ENCODE results near the gene TOM1L2.

Gene TOM1L2

DNA sequence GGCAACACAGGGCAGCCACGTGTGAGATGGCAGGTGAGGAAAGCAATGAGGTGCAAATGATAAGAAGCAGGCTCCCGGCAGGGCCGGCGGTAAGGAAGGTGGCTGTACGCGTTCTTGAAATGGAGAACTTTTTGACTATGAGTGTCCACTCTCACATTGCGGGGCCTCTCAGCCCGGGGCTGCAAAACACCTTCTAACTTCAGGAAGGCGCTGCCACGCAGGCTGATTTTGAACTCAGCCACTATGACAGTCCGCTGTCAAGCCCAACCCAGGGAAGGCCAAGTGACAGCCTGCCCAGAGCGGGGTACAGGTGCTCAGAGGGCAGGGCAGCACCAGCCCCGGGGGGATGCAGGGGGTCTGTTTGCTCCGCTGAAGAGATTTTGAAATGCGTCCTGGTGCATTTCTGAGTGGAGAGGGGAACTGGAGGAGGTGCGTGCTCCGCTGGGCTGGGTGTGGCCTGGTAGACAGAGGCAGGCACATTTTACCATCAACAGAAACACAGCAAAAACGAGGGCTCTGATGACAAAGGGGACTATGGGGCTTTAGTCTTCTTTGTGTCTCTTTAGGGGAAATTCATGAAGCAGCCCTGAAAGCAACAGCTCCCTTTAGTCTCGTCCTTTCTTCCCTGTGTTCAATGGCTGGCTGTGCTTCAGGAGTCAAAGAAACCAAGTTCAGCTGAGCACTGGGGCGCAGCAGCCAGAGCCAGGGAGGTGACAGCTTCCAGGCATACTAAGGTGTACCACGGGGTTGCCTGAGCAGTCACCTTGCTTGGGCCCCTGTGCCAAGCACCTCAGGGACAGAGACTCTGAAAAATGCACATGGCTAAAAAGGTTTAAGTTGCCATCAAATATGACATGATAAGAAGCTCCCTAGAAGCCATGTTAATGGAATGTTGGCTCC is 120.8 kb downstream of the TOM1L2 start:
- in situ Hi-C loops (cut with MboI; ENCODE audit: low sequenced_read_pairs) = no loop called here

DNA sequence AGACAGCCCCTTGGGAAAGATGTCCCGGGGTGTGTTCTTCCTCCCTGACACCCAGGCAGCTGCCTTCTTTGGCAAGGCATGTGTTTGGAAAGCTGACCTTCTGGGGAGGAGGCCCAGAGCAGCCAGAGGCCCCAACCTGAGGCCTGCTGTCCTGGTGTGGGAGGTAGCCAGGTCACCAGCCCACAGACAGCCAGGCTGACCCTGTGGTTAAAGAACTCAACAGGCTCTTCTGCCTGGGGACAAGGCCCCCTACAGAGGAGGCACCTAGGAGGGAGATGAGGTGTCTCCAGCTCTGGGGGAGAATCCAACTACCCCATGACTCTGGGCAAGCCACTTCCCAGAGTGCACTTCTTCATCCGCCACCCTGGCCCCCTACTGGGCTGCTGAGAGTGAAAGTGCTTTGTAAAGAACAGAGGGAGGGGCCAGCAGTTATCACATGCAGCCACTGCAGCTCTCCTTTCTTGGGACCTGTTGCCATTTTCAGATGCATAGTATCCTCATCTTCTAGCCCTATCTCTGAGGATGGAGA is 122.3 kb downstream of the TOM1L2 start:
- in situ Hi-C loops (cut with MboI; ENCODE audit: low sequenced_read_pairs) = no loop called here

DNA sequence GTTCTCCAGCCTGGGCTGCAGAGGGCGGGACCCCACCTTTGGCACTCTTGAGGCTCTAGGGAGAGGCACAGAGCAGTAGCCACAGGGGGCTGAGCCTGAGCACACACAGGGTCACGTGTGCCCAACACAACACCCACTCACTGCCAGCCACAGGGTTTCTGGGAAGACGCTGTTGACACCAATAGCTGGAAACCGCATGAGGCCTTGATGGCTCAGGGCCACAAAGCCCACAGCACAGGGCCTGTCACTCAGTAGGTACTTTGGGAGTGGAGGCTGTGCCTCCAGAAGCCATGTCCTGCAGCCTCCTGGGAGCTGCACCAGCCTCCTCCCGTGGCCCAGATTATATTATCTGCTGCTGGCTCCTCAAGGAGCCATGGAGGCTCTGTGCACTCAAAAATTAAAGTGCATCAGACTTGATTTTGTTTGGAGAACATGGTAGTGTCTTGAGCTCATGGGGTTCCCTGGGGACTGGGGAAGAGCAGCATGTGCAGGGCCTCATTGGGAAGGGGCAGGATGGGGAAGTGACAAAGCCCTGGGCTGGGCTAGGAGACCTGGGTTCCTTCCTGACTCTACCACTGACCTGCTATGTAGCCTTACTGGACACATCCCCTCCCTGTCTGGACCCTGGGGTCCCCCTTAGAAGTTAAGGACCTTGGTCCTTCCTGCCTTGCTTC is 122.9 kb downstream of the TOM1L2 start:
- in situ Hi-C loops (cut with MboI; ENCODE audit: low sequenced_read_pairs) = no loop called here

DNA sequence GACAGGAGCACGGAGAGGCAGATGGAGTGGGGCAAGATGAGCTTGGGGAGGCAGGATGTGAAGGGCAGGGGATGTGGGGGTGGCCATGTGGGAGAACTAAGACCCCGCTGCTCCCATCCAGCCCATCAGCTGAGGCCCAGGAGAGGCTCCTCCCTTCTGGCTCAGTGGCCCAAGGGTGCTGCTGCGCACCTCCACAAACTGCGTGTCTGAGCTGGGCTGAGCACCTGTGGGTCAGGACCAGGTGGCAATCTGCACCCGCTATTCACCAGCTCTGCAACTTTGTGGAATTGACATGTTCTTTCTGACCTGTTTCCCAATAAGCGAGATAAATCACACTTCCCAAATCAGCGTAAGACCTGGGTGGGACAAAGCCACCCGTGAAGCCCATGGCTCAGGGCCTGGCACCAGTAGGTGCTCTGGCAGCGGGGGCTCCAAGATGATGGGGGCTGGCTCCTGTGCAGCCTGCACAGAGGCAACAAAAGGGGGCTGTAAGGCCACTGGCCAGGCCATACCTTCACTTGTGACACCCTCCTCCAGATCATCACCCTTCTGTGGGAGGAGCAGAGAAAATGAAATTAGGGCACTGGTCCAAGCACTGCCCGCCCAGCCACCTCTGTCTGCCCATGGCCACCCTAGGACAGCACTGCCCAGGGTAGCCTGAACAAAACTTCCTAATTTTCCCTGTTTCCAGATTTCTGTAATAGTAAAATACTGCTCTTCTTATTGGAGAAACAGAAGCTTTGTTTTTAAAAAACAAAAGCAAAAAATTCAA is 123.7 kb downstream of the TOM1L2 start:
- in situ Hi-C loops (cut with MboI; ENCODE audit: low sequenced_read_pairs) = no loop called here

DNA sequence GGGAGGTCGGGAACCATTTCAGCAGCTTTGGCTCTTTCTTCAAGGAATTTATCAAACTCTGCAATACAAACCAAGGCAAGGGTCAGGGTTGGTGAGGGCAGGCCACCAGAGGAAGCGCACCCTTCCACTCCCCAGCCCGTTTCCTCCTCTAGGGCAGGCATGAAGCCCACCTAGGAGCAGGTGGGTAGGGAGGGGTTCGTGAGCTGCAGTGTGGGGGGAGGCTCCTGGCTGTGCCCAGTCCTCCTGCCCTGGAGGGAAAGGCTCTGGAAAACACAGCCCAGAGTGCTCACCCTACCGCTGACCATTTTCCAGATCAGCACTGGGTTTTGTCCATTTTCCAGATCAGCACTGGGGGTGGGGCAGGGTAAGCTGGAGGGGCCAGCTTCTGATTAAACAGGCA is 124.5 kb downstream of the TOM1L2 start:
- in situ Hi-C loops (cut with MboI; ENCODE audit: low sequenced_read_pairs) = no loop called here

DNA sequence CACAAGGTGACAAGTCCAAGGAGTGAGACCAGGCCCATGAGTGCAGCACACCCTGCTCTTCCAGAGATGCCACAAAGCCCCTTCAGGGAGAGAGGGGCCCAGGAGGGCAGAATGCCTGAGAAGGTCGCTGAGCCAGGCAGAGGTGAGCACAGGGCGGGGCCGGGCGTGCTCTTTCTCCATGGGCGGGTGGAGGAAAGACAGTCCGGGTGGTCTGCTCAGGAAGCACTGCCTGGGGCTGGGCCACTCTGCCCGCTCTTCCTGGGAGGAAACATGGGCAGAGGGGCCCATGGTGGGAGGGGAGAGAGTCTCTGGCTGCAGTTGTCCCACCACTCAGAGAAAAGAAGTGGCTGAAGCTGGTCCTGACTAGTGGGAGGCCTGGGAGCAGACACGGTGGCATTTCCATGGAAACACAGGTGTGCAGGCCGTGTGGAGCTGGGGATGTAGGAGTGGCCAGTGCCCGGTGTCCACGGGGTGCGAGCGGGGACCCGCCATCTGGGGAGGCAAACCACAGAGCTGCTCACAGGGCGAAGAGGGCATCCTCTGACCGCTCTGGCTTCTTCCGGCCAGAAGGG is 125.0 kb downstream of the TOM1L2 start:
- in situ Hi-C loops (cut with MboI; ENCODE audit: low sequenced_read_pairs) = no loop called here

DNA sequence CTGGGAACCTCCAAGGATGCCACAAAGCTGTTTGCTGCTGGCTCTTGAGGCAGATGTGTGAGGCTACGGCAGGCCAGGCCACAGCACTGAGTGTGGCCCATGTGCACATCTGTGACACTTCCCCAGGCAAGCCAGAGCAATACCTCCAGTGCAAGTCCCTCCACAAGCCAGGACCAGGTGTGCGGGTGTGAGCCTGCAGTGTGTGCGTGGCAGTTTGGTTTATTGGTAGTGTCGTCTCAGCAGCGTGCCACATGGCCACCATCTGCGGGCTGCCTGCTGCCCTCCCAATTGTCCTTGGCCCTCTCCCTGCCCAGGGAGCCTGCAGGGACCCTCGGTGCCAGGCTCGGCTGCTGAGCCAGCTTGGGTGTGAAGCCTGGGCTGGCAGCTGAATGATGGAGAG is 125.6 kb downstream of the TOM1L2 start:
- in situ Hi-C loops (cut with MboI; ENCODE audit: low sequenced_read_pairs) = no loop called here

DNA sequence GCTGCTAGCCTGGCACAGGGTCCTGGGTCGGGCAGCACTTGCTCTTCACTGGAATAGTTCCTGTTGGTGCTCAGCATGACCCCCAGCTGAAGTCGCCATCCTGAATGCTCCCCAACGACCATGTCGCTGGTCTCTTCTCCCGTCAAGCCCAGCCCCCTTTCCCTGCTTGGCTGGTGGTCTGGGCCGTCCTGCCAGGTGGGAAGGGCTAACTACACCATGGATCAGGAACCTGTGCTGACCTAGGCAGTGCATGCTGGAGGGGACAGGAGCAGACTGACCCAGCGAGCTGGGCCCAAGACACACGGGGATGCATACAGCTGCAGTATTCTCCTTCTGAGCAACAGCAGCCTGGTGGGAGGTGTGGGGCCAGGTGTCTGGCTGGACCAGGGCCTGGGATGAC is 126.2 kb downstream of the TOM1L2 start:
- in situ Hi-C loops (cut with MboI; ENCODE audit: low sequenced_read_pairs) = no loop called here

DNA sequence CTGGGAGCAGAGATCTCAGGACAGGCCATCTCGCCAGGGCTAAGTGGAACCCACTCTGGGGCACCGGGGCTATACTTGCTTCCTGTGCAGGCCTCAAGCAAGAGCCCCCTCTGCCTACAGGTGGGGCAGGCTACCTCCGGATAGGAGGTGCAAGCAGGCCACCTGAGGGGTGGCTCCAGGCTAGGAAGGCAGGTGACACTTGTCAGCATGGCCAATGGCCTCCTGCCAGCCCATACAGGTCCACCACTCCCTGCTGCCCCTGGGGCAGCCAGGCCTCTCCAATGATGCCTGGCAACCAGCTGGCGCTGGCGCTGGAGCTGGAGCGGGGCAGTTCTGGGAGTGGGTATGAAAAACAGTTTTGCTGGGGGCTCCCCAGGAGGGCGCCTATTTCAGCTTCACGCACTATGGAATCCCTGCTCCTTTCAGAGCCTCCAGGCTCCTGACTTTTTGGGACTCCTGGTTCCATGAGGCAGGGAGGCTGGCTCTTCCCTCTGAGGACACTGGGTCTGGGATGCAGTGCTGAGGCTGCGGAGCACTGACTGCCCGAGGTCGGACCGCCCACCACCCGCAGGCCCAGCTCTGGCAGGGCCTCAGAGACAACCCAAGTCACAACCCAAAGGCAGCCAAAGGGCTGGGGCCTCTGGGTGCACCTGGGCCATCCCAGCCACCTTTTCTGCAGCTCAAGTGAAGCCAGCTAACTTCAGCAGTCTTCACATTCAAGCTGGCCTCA is 127.0 kb downstream of the TOM1L2 start:
- in situ Hi-C loops (cut with MboI; ENCODE audit: low sequenced_read_pairs) = no loop called here

DNA sequence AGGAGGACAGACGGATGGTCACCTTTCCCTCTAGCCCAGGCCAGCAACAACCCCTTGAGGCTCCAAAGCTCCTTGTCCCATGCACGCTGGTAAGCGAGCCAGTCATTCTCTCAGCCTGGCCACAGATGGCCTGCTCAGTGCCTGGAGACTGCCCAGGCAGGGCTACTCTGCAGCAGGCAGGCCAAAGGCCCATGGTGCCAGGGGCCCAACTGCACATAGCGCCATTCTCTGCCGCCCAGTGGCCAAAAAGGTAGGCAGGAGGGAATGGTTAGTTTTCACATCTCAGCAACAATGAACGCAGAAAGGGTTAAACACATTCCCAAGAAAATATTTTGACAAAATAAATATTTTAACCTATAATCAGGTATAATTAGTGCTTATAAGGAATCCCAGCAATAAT is 127.7 kb downstream of the TOM1L2 start:
- in situ Hi-C loops (cut with MboI; ENCODE audit: low sequenced_read_pairs) = no loop called here

DNA sequence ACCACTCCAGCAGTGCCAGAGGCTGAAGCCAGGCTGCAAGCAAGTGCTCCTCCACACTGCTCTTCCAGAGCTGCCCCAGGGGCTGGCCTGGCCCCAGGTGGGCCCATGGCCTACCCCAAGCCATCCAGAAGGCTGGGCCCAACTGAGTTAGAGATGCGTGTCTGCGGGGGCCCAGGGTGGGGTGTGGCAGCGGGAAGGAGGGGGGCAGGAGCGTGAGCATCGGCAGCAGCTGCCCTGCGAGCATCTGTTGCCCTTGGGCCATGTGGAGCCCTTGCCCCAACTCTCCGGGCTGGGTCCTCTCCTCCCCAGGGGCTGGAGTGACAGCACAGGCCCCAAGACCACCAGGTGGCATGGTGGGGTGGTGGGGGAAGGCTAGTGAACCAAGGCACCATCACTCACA is 128.1 kb downstream of the TOM1L2 start:
- in situ Hi-C loops (cut with MboI; ENCODE audit: low sequenced_read_pairs) = no loop called here

DNA sequence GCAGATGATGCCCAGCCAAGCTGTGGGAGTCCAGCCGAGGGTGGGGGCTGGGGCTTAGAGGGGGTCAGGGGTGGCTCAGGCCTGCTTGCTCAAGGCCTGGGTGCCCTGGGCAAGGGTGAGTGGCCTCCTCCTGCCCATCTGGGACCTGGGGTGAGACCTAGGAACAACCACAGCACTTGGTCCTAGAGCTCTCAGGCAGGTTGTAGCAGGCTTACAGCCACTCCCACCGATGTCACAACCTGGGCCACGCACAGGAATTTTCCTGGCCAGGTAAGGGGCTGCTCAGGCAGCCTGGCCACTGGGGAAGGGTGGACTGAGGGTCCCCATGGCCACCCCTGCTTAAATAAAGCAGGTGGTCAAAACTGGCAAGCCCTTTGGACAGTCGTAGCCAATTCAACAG is 129.1 kb downstream of the TOM1L2 start:
- in situ Hi-C loops (cut with MboI; ENCODE audit: low sequenced_read_pairs) = no loop called here

DNA sequence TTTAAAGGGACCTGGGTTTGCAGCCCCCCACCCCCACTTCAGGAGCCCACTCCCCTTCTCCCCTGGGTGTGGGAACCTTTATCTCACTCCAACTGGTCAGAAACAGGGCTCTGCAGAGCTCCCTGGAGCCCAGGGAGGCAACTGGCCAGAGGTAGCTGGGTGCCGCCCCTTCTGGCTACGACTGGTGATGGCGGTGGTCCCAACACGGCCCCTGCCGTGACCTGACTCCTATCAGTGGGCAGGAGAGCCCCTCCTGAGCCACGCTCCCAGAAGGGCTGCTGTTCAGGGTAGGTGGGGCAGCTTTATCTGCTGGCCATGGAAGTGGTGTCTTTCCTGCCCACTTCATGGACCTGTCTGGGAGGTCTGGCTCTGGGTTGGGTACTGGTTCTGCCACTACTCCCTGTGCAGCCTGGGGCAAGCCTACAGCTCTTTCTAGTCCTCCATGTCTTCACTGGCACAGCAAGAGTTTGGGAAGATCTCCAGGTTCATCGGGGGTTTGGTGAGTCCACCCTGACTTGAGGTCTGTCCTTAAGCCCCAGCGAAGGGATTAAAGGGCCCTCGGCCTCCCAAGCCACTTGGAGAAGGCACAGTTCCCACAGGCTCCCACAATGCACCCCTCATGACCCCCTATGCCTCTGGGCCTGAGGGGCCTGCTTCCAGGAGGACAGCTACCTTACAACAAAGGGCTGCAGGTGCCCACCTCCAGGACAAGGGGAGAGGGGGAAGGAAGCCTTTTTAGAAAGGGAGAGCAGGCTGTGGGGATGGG is 129.9 kb downstream of the TOM1L2 start:
- in situ Hi-C loops (cut with MboI; ENCODE audit: low sequenced_read_pairs) = no loop called here

DNA sequence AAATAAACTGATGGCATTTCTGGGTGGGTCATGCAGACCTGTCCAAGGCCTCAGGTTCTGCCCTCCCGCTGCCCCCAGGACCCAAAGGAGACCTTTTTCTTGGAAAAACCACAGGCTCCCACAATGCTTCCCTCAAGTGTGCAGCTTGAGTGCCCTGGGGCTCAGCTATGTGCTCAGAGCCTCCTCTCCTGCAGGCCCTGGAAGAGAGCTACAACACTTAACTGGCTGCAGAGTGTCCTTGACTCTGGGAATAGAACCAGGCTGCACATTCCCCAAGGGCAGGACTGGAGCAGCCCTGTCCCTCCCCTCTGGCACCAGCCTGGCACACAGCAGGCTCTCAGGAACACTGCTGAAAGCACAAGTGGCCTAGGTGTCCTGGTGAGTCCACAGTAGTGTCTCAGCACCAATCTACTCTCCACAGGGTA is 130.6 kb downstream of the TOM1L2 start:
- in situ Hi-C loops (cut with MboI; ENCODE audit: low sequenced_read_pairs) = no loop called here

DNA sequence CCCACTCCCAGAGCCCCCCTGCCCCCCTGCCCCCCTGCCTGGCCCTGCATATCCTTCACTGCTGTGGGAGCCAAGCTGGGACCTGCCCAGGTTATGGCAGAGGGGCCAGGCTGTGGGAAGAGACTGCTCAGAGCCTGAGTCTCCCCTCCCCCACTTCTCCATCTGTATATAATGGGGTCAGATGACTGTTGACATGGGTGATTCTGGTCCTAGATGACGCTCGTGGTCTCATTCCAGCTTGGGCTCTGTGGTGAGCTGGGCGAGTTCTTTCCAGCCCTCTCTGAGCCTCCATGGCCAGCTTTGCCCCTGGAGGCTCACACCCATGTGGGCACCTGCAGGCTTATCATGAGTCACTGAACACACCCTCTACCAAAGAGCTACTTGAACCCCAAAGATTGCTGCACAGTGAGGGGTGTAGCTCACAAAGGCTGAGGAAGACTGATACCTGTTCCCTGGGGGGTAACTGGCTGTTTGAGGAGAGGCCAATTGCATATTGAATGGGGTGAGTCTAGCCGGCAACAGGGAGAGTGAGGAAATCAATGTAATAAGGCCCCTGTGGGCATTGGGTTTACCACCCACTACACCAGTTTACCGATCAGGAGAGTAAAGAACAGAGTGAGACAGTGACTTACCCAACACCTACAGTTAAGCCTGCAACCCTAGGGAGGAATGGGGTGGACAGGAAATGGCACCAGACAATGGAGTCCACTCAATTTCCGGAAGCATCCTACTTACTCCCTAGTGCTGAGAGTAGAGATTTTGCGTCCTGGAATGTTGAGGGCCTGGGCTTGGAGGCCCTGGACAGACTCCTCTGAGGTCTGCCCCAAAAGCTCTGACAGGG is 131.2 kb downstream of the TOM1L2 start:
- in situ Hi-C loops (cut with MboI; ENCODE audit: low sequenced_read_pairs) = no loop called here

DNA sequence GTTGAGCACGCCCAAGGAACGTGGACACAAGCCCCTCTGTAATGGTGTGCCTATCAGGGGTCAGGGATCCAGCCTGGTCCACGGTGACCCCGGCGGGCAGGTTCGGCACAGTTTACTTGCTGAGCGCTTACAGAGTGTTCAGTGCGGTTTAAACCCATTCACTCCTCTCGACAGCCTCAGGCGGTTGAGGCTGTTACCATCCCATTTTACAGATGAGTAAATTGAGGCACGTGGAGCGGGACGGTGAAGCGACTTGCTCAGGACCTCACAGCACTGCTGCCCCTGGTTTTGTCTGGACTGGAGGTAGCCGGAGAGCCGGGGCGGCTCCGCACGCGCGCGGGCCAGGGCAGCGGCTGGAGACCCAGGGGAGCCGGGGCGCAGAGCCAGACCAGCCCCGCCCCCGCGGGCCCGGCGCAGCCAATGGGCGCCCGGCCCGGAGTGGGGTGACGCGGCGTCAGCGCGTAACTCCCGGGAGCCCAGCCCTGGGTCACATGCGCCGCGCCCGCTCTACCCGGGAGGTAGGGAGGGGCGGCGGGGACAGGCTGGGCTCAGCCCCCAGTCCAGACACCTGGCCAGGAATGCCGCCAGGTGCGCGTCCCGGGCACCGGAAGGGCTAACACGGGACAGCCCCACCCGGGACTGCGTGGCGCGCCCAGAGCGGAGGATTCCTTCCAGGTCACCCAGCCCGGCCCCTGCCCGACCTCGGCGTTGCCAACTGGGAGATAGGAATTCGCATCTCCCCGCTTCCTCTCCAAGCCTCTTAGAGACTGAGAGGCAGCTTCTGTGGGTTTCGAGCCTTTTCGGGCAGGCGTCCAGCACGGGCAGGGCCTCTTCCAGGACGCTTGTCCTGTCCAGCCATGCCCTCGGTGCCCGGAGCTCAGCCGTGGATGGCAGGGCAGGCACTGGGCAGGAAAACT is 132.2 kb downstream of the TOM1L2 start:
- in situ Hi-C loops (cut with MboI; ENCODE audit: low sequenced_read_pairs) = no loop called here

Data from HL-60/S4 treated with phorbol 12-myristate 13-acetate at 8.2 ng/mL for 4 days and 3 days (cell line).